Measurements from ENCODE around the gene CD59.
"Not testable (repeated sequence)": the region's sequence is repeated elsewhere in the genome, so short reads cannot be mapped to it uniquely, and the experiment has no call there.

The CD59 gene

DNA sequence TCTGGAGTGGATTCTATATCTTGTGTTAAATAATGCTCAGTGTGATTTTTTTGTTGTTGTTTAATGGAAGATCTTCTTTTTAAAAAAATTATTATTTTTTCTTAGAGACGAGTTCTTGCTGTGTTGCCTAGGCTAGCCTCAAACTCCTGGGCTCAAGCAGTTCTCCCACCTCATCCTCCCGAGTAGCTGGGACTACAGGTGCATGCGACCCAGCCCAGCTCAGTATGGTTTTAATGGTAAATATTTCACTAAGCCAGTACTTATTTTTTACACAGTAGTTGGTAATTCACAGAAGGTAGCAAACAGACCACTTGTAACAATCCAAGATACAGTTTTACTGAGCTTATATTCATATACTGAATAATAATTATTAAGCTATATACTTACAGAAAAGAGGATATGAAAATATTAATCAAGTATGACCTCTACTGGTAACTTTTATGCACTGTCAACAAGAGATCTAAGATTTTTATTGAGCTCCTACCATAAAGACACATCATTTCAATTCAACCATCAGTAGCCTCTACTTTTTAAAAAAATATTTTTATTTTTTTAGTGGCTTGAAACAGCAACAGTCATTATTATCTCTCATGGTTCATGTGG is 6.1 kb upstream of the CD59 start:
- no peak for DNase-seq

GRCh38 chr11:33741806-33742205 is 5.6 kb upstream of the CD59 start:
- DNase-seq, result no peak

- no peak for DNase-seq
Observed at GRCh38 chr11:33737362-33737821, 1.2 kb upstream of the CD59 start.

- DNase-seq, result no peak
Observed at GRCh38 chr11:33735271-33736147, 714 bp downstream of the CD59 start.

DNA sequence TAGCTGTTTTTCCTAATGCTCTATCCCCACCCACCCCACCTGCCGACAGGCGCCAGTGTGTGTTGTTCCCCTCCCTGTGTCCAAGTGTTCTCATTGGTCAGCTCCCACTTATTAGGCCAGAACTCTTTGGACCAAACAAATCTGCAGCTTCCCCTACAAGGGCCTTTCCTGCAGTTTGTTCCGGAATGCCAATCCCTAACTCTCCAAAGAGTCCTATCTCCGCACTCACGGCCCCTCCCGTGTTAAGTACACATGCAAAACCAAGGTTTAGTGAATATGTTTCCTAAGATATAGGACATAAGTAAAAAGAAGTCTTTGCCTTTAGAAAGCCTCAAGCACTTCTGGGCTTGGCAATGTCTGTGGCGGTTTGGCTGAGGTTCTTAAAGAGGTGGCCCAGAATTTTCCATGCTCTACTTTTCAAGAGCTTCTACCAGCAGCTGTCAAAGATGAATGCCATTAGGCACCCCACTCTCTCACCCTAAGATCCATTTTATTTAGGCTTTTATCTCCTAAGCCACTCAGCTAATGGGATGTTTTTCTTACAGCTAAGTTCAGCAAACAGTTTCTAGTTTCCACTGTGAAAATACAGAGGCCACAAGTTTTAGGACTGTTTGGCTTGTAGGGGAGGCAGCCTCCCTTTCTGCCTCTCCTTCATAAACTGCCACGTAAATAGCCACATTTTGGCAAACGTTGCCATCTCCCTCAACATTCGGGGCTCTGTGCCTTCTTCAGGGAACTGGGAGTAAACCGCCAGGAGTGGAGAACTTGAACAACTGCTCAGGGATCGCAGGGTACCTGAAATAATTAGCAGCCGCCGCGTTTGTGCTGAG is 1.6 kb downstream of the CD59 start:
- no peak for DNase-seq

DNA sequence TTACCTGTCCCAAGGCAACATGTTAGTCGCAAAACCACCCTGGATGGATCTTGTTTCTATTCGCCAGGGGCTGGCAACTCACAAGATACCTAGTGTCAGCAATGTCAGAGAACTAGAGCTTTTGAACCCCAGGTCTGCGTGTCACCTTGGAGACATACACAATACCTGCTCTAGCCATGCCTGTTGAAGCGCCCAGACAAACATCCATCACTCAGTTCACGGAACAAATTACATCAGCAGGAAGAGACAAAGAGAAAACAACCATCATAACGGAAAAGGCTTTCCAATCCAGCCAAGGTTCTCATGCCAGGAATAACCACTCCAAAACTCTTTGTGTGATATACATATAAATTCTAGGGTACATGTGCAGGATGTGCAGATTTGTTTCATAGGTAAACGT is 2.2 kb downstream of the CD59 start:
- DNase-seq, result no peak

- no peak for DNase-seq
Observed at GRCh38 chr11:33731723-33732531, 4.3 kb downstream of the CD59 start.

DNA sequence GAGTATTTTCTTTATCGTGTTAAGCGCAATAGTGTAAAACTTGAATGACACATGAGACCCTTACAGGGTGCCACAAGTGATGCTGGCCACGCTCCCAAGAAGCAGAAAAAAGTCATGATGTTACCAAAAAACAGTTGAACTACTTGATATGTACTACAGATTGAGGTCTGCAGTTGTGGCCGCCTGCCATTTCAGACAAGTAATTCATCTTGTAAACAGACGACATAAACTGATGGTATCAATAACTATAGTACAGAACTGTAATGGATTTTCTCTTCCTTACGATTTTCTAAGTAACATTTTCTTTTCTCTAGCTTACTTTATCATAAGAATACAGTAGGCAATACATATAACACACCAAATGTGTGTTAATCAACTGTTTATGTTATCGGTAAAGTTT is 5.5 kb downstream of the CD59 start:
- DNase-seq, result no peak

DNA sequence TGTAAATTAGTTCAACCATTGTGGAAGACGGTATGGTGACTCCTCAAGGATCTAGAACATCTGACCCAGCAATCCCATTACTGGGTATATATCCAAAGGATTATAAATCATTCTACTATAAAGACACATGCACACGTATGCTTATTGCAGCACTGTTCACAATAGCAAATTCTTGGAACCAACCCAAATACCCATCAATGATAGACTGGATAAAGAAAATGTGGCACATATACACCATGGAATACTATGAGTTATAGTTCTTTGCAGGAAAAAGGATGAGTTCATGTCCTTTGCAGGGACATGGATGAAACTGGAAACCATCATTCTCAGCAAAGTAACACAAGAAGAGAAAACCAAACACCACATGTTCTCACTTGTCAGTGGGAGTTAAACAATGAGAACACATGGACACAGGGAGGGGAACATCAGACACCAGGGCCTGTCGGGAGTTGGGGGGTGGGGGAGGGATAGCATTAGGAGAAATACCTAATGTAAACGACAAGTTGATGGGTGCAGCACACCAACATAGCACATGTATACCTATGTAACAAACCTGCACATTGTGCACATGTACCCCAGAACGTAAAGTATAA is 7.1 kb downstream of the CD59 start:
- not testable (repeated sequence) for DNase-seq

- DNase-seq, result not testable (repeated sequence)
Observed at GRCh38 chr11:33727539-33727938, 8.7 kb downstream of the CD59 start.

DNA sequence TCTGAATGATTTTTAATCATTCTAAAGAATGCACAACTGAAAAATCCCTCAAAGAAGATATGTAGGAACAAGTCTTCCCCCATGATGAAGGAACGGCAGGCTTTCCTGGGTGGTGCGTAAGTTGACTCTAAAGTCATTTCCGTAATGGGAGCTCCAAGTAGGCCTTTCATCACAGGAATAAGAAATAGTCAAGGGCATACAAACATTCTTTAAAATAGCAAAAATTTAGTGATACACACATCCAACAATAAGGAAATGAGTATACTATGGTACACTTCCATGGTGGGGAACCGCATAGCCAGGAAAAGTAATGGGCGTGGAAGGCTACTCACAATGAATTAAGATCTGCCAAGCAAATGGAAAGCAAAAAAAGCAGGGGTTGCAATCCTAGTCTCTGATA is 10.7 kb downstream of the CD59 start:
- DNase-seq, result no peak

GRCh38 chr11:33724644-33725035 is 11.6 kb downstream of the CD59 start:
- DNase-seq, result no peak

DNA sequence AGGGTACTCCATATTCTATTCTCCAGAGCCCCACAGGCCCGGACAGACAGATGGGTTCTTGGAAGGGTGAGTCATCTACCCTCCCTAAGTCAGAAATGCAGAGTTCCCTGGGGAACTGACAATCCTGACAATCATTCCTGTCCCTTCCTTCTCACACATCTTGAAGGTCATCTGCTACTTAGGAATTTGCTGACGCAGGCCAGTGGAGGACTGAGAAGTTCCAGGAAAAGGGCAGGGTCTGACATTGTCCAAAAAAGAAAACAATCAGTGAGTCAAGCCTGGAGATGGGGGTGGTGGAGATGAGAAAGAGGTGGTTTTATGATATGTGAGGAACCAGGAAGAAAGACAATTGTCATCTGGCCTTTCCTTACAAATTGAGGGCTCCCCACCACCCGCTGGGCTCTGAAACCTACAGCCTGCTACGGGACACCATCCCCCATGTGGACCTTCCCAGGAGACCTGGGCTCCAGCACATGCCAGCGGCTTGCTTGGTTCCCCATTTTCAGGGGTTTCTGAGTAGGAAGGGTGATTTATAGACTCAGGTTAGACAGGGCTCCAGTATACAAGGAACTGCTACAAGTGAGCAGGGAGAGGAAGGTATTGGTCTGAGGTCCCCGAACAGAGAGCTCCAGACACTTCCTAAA is 12.9 kb downstream of the CD59 start:
- no peak for DNase-seq

DNA sequence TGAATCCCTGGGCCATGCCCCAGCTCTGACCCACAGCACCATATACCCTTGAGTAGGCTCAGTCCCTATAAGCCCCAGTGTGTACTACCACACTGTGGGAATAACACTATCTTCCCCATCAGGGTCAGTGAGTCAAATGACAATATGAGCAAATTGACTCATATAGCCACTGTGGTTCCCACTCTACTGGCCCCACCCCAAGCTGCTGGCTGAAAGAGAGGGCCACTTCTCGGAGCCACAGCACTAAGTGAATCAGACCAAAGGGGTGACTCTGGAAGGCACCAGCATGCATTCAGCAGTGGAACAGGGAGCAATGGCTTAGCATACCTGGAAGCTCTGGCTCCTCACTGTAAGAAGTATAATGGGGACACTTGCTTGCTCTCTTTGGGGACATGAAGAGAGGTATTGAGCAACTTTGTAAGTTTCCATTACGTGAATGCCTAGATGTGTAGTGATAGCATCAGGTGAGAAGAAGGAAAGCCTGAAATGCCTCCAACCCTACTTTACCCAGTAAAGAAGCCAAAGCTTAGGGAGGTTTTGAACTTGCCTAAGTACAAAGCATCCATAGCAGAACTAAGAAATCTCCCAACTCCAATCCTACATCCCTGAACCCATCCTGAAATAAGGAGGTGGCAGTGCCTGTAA is 13.5 kb downstream of the CD59 start:
- DNase-seq, result no peak

DNA sequence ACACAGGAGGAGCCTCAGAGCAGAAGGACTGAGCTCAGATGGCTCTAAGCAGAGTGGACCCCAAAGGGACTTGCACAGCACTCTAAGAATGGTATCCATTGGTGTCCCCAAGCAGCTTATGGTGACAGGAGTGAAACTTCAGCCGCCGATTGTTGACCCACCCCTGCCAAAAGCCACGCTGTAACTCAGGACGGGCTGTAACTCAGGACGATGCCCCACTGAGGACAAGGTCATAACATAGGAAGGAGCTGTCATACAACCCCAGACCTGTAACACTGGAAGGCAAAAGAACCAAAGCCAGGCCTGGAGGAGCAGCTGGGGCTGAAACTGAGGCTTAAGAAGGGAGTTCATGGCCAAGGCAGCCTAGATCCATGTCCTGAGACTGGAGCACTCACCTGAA is 14.2 kb downstream of the CD59 start:
- DNase-seq, result no peak

GRCh38 chr11:33721426-33721825 is 14.8 kb downstream of the CD59 start:
- no peak for DNase-seq

GRCh38 chr11:33719587-33719986 is 16.6 kb downstream of the CD59 start:
- DNase-seq, result no peak

DNA sequence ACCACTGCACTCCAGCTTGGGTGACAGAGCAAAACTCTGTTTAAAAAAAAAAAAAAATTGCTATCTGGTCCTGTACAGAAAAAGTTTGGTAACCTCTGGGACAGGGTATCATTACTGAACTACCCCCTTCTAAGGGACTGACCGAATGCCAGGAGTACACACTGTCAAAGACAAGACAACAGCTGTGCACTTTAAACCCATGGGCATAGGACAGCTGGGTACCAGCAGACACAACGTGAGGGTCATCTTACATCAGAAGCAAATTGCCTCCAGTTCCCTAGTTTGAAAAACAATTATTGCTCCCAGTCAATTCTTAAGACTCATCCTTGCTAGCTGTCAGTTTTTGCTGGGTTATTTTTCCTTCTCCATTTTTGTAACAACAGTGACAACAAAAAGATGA is 17.8 kb downstream of the CD59 start:
- DNase-seq, result no peak

DNA sequence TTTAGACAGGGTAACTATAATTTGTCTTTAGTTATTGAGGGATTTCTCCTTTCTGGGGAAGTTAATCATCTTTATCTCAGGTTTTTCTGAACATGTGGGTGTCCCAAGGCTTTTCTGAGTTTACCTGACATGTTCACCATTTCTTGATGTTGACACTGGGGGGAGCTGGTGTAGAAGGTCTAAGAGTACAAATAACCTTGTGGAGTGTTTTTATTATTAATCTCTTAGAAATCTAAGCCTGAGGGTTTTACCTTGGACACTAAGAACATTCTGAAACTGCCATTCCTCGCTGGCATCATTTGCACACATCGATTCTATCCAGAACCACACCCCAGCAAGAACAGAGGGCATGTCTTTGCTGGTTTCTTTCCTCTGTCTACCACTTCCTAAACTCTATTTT is 20.0 kb downstream of the CD59 start:
- DNase-seq, result no peak

DNA sequence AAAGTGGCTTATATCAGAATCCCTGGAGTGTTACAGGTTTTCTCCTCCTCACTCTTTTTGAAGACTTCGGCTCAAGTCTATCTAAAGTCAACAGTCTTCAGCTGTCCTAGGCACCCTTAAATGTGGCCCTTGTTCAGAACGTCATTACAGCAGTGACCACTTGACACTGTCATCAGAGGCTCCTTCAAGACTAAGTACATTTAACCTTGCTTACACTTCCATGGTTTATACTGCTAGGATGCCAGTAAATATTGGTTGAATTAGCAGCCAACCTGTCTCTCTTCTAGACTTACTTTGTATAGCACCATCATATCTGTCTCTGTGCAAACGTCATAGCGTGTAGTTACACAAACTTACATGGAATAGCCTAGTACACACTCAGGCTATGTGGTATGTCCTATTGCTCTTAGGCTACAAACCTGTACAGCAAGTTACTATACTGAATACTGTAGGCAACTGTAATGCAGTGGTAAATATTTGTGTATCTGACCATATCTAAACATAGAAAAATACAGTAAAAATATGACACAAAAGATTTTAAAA is 22.3 kb downstream of the CD59 start:
- DNase-seq, result no peak

All from NCI-H1417 treated with DMSO at 0.1 percent for 48 hours (cell line).